Measurements from ENCODE around the gene SEC23IP.

The SEC23IP gene

DNA sequence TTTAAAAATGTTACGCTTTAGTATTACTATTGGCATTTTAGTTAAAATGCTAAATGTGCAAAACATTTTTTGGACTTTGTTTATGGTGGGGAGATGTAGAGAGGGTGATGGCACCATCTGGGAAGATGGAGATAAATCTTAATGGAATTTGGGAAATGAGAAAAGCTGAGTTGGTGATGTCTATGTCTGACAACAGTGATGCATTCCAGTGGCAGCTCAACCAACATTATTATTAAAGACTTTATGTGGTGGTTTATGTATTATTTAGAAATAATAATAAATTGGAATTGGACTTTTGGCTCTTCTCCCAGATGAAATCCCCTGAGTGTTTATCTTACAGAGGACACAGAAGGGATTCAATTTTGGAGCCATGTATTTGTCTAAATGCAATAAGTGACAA is 77.6 kb downstream of the SEC23IP start:
- no peaks in the 10 kb centered on the region for H3K4me1 ChIP-seq (ENCODE audit: control insufficient read depth, insufficient read depth, low read length)
- CTCF ChIA-PET, result no interaction called here
- no peak overlapping the region for H3K27ac ChIP-seq (ENCODE audit: extremely low read depth, low read depth, low read length)
- H3K9me3 ChIP-seq (ENCODE audit: control insufficient read depth, insufficient read depth, low read depth, low read length), result no peaks in the 10 kb centered on the region
- H3K4me3 ChIP-seq (ENCODE audit: low read depth, low read length), result no peak overlapping the region
- H3K36me3 ChIP-seq (ENCODE audit: control insufficient read depth in 2 of 2, insufficient read depth in 1 of 2, low read length in 2 of 2), result no peaks in the 10 kb centered on the region
- TF ChIP-seq, protein P1, sequence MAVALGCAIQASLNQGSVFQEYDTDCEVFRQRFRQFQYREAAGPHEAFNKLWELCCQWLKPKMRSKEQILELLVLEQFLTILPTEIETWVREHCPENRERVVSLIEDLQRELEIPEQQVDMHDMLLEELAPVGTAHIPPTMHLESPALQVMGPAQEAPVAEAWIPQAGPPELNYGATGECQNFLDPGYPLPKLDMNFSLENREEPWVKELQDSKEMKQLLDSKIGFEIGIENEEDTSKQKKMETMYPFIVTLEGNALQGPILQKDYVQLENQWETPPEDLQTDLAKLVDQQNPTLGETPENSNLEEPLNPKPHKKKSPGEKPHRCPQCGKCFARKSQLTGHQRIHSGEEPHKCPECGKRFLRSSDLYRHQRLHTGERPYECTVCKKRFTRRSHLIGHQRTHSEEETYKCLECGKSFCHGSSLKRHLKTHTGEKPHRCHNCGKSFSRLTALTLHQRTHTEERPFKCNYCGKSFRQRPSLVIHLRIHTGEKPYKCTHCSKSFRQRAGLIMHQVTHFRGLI (tag by site-specific recombination; IDR thresholded peaks at IDR 0.05), result no peak
- no peak for TF ChIP-seq ZNF223 (tag by site-specific recombination; IDR thresholded peaks at IDR 0.05)
- TF ChIP-seq ZNF248 (tag by site-specific recombination; IDR thresholded peaks at IDR 0.05), result no peak
- TF ChIP-seq SCRT2 (tag by site-specific recombination; IDR thresholded peaks at IDR 0.05), result no peak
- TF ChIP-seq ZNF146 (tag by site-specific recombination; IDR thresholded peaks at IDR 0.05), result no peak
- POLR2A ChIA-PET, result no interaction called here

GRCh38 chr10:119970963-119971362 is 78.4 kb downstream of the SEC23IP start:
- Histone ChIP-seq H3K4me3 (ENCODE audit: low read depth, low read length) (no peak overlapping the region), H3K27ac (ENCODE audit: extremely low read depth, low read depth, low read length) (no peak overlapping the region), H3K4me1 (ENCODE audit: control insufficient read depth, insufficient read depth, low read length) (no peaks in the 10 kb centered on the region), H3K36me3 (ENCODE audit: control insufficient read depth in 2 of 2, insufficient read depth in 1 of 2, low read length in 2 of 2) (no peaks in the 10 kb centered on the region), H3K9me3 (ENCODE audit: control insufficient read depth, insufficient read depth, low read depth, low read length) (no peaks in the 10 kb centered on the region)
- no peak for TF ChIP-seq ZNF391 (tag by site-specific recombination; IDR thresholded peaks at IDR 0.05; ENCODE audit: borderline replicate concordance, low read depth)
- TF ChIP-seq ZBTB17 (tag by site-specific recombination; IDR thresholded peaks at IDR 0.05), result peak; percentile 34; the same call in 1 of the 2 replicates
- CTCF ChIA-PET, result interaction anchor here (1.2 kb wide), 1 partner anchor 10 kb away, joined by 4 read pairs; no protein-coding TSS in a partner anchor
- POLR2A ChIA-PET, result no interaction called here

- Histone ChIP-seq H3K27ac (ENCODE audit: extremely low read depth, low read depth, low read length) (no peak overlapping the region), H3K4me3 (ENCODE audit: low read depth, low read length) (no peak overlapping the region), H3K4me1 (ENCODE audit: control insufficient read depth, insufficient read depth, low read length) (no peaks in the 10 kb centered on the region), H3K9me3 (ENCODE audit: control insufficient read depth, insufficient read depth, low read depth, low read length) (no peaks in the 10 kb centered on the region), H3K36me3 (ENCODE audit: control insufficient read depth in 2 of 2, insufficient read depth in 1 of 2, low read length in 2 of 2) (no peaks in the 10 kb centered on the region)
- ChIA-PET POLR2A (no interaction called here), CTCF (no interaction called here)
- TF ChIP-seq RBAK (tag by site-specific recombination; IDR thresholded peaks at IDR 0.05) (no peak), KLF8 (tag by site-specific recombination; IDR thresholded peaks at IDR 0.05) (no peak), OVOL3 (tag by site-specific recombination; IDR thresholded peaks at IDR 0.05) (no peak), ZNF280C (tag by site-specific recombination; IDR thresholded peaks at IDR 0.05) (no peak)
- TF ChIP-seq, protein P2, sequence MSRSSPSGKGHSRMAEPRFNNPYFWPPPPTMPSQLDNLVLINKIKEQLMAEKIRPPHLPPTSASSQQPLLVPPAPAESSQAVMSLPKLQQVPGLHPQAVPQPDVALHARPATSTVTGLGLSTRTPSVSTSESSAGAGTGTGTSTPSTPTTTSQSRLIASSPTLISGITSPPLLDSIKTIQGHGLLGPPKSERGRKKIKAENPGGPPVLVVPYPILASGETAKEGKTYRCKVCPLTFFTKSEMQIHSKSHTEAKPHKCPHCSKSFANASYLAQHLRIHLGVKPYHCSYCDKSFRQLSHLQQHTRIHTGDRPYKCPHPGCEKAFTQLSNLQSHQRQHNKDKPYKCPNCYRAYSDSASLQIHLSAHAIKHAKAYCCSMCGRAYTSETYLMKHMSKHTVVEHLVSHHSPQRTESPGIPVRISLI (tag by site-specific recombination; IDR thresholded peaks at IDR 0.05), result no peak
These were observed 80.8 kb downstream of the SEC23IP start for GRCh38 chr10:119973281-119973680.

DNA sequence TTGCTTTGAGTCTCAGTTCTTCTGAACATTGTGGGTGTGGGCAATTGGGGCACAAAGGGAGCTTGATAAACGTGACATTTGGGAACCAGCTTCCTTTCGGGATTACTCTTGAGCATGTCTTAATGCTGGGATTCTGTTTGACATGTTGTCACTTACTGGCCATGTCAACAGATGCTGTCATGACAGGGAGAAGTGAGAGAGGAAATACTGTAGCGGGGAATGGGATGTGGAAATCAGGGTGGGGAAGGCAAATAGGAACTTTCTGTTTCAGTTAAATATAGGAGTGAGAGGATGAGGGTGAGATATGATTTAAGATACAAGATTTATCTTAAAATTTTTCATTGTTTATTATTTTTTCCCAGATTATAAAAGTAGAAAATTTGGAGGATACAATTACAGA is 83.9 kb downstream of the SEC23IP start:
- CTCF ChIA-PET, result no interaction called here
- Histone ChIP-seq H3K4me1 (ENCODE audit: control insufficient read depth, insufficient read depth, low read length) (no peaks in the 10 kb centered on the region), H3K4me3 (ENCODE audit: low read depth, low read length) (no peak overlapping the region), H3K27ac (ENCODE audit: extremely low read depth, low read depth, low read length) (no peak overlapping the region), H3K9me3 (ENCODE audit: control insufficient read depth, insufficient read depth, low read depth, low read length) (no peaks in the 10 kb centered on the region), H3K36me3 (ENCODE audit: control insufficient read depth in 2 of 2, insufficient read depth in 1 of 2, low read length in 2 of 2) (no peaks in the 10 kb centered on the region)
- POLR2A ChIA-PET, result interaction anchor here (0.6 kb wide), 1 partner anchor 27 kb away, joined by 3 read pairs; no protein-coding TSS in a partner anchor
- TF ChIP-seq ZBTB7A (tag by site-specific recombination; IDR thresholded peaks at IDR 0.05; ENCODE audit: low read depth), result no peak
- TF ChIP-seq ZFHX2 (tag by site-specific recombination; conservative IDR thresholded peaks at IDR 0.05), result no peak
- no peak for TF ChIP-seq ZNF433 (tag by site-specific recombination; IDR thresholded peaks at IDR 0.05; ENCODE audit: low read depth)
- TF ChIP-seq ZFP3 (tag by site-specific recombination; IDR thresholded peaks at IDR 0.05; ENCODE audit: low read depth), result no peak
- no peak for TF ChIP-seq ZNF121 (tag by site-specific recombination; IDR thresholded peaks at IDR 0.05)
- TF ChIP-seq SCRT2 (tag by site-specific recombination; IDR thresholded peaks at IDR 0.05), result no peak
- TF ChIP-seq, protein P3, sequence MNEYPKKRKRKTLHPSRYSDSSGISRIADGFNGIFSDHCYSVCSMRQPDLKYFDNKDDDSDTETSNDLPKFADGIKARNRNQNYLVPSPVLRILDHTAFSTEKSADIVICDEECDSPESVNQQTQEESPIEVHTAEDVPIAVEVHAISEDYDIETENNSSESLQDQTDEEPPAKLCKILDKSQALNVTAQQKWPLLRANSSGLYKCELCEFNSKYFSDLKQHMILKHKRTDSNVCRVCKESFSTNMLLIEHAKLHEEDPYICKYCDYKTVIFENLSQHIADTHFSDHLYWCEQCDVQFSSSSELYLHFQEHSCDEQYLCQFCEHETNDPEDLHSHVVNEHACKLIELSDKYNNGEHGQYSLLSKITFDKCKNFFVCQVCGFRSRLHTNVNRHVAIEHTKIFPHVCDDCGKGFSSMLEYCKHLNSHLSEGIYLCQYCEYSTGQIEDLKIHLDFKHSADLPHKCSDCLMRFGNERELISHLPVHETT (tag by site-specific recombination; IDR thresholded peaks at IDR 0.05), result no peak
- no peak for TF ChIP-seq ZNF514 (tag by site-specific recombination; IDR thresholded peaks at IDR 0.05)
- TF ChIP-seq, protein P4, sequence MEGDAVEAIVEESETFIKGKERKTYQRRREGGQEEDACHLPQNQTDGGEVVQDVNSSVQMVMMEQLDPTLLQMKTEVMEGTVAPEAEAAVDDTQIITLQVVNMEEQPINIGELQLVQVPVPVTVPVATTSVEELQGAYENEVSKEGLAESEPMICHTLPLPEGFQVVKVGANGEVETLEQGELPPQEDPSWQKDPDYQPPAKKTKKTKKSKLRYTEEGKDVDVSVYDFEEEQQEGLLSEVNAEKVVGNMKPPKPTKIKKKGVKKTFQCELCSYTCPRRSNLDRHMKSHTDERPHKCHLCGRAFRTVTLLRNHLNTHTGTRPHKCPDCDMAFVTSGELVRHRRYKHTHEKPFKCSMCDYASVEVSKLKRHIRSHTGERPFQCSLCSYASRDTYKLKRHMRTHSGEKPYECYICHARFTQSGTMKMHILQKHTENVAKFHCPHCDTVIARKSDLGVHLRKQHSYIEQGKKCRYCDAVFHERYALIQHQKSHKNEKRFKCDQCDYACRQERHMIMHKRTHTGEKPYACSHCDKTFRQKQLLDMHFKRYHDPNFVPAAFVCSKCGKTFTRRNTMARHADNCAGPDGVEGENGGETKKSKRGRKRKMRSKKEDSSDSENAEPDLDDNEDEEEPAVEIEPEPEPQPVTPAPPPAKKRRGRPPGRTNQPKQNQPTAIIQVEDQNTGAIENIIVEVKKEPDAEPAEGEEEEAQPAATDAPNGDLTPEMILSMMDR (tag by site-specific recombination; IDR thresholded peaks at IDR 0.05), result no peak
- TF ChIP-seq ZNF544 (tag by site-specific recombination; IDR thresholded peaks at IDR 0.05), result no peak
- TF ChIP-seq GLIS2 (tag by site-specific recombination; IDR thresholded peaks at IDR 0.05), result no peak
